MCF 10A (cell line): ENCODE data around the gene CABLES2. TPM values are rescaled to one million over a fixed set of nuclear protein-coding genes. Genes with fewer than 3 reads are reported as not detected.

ENCODE experiments used
- BruUV-seq: library from RNA; stranded (reverse); fragments of 400-500 nt; replicated peaks from 2 replicates; lab custom pipeline; 2021; lab: Mats Ljungman, UMichigan
- CTCF ChIA-PET: fragments of 300-600 bp; sonication (Branson Sonifier 250); formaldehyde crosslinking; extraction: SDS; loops from one replicate; lab custom pipeline; 2021; ENCODE audit warnings: antibody characterized with exemption, inconsistent platforms; lab: Yijun Ruan, JAX
- POLR2A ChIA-PET: fragments of 300-600, 350-650 bp; sonication (Branson Sonifier 250); formaldehyde crosslinking; extraction: SDS; loops from one replicate; lab custom pipeline; 2020; ENCODE audit warnings: antibody characterized with exemption, inconsistent platforms; lab: Yijun Ruan, JAX
- DNase-seq: peaks from one replicate; pipeline ENCODE4 v3.0.0-alpha.2; 2018; ENCODE audit not compliant: unreplicated experiment
- H3K27ac Mint-ChIP-seq: one replicate; pipeline ENCODE4 v1.8.0; 2022; ENCODE audit warnings: mild to moderate bottlenecking, low read depth, mixed read lengths; ENCODE audit not compliant: unreplicated experiment
- H3K27me3 Mint-ChIP-seq: one replicate; pipeline ENCODE4 v1.8.0; 2022; ENCODE audit warnings: mixed read lengths; ENCODE audit not compliant: insufficient read depth, unreplicated experiment
- H3K36me3 Mint-ChIP-seq: one replicate; pipeline ENCODE4 v1.8.0; 2022; ENCODE audit warnings: mild to moderate bottlenecking, moderate library complexity, mixed read lengths; ENCODE audit not compliant: insufficient read depth, unreplicated experiment
- H3K4me1 Mint-ChIP-seq: one replicate; pipeline ENCODE4 v1.8.0; 2022; ENCODE audit warnings: mixed read lengths; ENCODE audit not compliant: insufficient read depth, unreplicated experiment
- H3K4me3 Mint-ChIP-seq: one replicate; pipeline ENCODE4 v1.8.0; 2022; ENCODE audit warnings: mild to moderate bottlenecking, moderate library complexity, mixed read lengths; ENCODE audit not compliant: unreplicated experiment
- H3K9me3 Mint-ChIP-seq: one replicate; pipeline ENCODE4 v1.8.0; 2022; ENCODE audit warnings: mixed read lengths; ENCODE audit not compliant: unreplicated experiment
- intact Hi-C: fragments of 100-400 bp; cut with micrococcal nuclease; formaldehyde crosslinking; loops from 2 replicates; pipeline ENCODE4 v1.14.1; 2022
- total RNA-seq: library from RNA; stranded (reverse); gene quantifications from 2 replicates; pipeline ENCODE4 v1.2.3, GENCODE V29; 2022
- TF ChIP-seq, protein P1 (sequence below): fragments of 200-600 bp; IDR thresholded peaks from one replicate; pipeline ENCODE4 v1.8.0; 2022; ENCODE audit warnings: antibody characterized with exemption, mild to moderate bottlenecking; ENCODE audit not compliant: unreplicated experiment

The CABLES2 gene
- total RNA-seq, 1 experiment from 2014 or later = 1.5 TPM

DNA sequence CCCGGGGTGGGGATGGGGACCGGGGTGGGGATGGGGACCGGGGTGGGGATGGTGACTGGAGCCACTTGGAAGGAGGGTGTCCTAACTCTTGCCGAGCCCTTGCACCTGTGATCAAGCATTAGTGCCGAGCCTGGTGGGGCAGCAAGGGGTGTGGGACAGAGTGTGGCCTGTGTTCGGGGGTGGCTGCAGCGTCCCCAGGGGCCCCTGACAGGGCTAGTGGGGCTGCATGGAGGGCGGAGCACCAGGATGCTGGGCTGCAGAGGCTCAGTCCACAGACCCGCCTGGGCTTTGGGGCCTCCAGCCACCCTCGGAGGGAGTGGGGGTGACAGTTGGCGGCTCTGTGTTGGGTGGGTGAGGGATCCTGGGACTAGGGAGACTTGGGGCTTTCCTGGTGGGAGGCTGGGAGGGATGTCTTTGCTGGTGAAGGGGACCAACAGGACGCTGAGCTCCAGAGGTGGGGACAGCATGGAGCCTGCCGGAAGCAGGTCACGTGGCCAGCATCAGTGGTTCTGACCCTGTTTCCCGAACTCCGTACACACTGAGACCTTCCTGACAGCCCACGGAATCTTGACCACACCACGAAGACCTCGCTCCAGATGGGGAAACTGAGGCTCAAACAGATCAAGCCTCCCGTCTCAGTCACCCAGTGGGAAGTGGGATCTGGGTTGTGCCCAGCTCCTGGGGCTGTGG is 15.7 kb upstream of the CABLES2 start:
- Mint-ChIP-seq H3K27ac (no peak overlapping the region), H3K4me1 (no peaks in the 10 kb centered on the region)

DNA sequence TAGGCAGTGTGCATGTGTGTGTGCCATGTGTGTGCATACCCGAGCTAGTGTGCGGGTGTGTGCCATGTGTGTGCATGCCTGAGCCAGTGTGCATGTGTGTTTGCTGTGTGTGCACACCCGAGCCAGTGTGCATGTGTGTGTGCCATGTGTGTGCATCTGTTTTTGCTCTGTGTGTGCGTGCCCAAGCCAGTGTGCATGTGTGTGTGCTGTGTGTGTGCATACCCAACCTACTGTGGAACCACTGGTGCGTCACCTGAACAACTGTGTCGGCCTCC is 14.6 kb upstream of the CABLES2 start:
- Mint-ChIP-seq H3K4me1 (no peaks in the 10 kb centered on the region), H3K9me3 (no peaks in the 10 kb centered on the region), H3K4me3 (no peak overlapping the region), H3K27me3 (peaks cover 11% of the 10 kb centered on the region), H3K36me3 (no peaks in the 10 kb centered on the region), H3K27ac (no peak overlapping the region)
- CTCF ChIA-PET = no interaction called here
- TF ChIP-seq, protein P1, sequence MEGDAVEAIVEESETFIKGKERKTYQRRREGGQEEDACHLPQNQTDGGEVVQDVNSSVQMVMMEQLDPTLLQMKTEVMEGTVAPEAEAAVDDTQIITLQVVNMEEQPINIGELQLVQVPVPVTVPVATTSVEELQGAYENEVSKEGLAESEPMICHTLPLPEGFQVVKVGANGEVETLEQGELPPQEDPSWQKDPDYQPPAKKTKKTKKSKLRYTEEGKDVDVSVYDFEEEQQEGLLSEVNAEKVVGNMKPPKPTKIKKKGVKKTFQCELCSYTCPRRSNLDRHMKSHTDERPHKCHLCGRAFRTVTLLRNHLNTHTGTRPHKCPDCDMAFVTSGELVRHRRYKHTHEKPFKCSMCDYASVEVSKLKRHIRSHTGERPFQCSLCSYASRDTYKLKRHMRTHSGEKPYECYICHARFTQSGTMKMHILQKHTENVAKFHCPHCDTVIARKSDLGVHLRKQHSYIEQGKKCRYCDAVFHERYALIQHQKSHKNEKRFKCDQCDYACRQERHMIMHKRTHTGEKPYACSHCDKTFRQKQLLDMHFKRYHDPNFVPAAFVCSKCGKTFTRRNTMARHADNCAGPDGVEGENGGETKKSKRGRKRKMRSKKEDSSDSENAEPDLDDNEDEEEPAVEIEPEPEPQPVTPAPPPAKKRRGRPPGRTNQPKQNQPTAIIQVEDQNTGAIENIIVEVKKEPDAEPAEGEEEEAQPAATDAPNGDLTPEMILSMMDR = no peak
- no peak for DNase-seq
- intact Hi-C loops = no loop called here
- POLR2A ChIA-PET = no interaction called here
- no TSS peak for BruUV-seq

More for the DNA sequence above, 15.7 kb upstream of the CABLES2 start:
- POLR2A ChIA-PET = no interaction called here
- CTCF ChIA-PET = no interaction called here
- intact Hi-C loops = no loop called here
- DNase-seq = no peak
- Mint-ChIP-seq H3K4me3 (no peak overlapping the region), H3K36me3 (no peaks in the 10 kb centered on the region), H3K9me3 (no peaks in the 10 kb centered on the region), H3K27me3 (peaks cover 11% of the 10 kb centered on the region)
- TF ChIP-seq, protein P1 = no peak
- BruUV-seq = no TSS peak

DNA sequence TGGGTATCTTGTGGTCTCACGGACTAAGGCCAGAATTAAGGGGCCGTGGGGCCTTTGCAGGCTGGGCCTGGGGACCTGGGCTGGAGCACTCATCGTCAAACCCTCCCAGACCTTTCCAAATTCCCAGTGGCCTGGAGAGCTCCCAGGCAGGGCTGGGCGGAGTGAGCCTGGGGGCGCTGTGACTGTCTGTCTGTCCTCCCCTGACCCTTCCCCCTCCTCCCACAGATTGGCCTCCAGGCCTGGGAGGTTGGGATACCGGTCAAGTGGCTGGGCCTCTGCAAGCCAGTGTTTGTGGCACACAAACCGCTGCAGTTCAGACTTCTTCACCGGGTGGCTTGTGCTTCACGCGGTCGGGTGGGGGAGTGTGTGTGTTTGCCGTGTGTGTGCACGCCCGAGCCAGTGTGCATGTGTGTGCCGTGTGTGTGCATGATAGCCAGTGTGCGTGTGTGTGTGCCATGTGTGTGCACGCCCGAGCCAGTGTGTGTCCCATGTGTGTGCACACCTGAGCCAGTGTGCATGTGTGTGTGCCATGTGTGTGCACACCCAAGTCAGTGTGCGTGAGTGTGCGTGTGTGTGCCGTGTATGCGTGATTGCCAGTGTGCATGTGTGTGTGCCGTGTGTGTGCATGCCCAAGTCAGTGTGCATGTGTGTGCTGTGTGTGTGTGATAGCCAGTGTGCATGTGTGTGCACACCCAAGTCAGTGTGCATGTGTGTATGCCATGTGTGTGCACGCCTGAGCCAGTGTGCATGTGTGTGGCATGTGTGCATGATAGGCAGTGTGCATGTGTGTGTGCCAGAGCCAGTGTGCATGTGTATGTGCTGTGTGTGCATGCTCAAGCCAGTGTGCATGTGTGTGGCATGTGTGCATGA is 14.0 kb upstream of the CABLES2 start:
- Mint-ChIP-seq H3K4me3 (no peak overlapping the region), H3K27ac (no peak overlapping the region), H3K9me3 (no peaks in the 10 kb centered on the region), H3K36me3 (no peaks in the 10 kb centered on the region), H3K27me3 (peaks cover 11% of the 10 kb centered on the region), H3K4me1 (no peaks in the 10 kb centered on the region)
- DNase-seq = no peak
- intact Hi-C loops = no loop called here
- CTCF ChIA-PET = interaction anchor here (0.7 to 1.1 kb wide), 2 partner anchors 26 to 38 kb away, joined by 3 read pairs; no protein-coding TSS in a partner anchor
- POLR2A ChIA-PET = no interaction called here
- no TSS peak for BruUV-seq
- TF ChIP-seq, protein P1 = no peak

DNA sequence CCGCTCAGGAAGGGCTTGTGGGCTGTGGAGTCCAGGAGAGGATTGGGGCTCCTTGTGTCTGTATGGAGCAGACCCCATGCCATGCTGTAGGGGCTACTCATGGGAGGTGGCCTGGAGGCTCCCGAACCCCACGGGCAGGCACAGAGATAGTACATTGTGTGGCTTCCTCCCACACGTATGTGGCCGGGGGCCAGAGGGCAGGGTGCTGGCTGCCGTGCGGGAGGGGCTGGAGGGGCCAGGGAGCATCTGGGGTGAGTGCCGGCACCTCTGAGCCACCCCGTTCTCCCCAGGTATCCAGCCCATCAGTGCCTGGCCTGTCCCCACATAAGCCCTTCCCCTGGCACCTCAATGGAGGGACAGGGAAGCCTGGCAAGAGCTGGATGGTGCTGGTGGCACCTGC is 12.7 kb upstream of the CABLES2 start:
- no peaks in the 10 kb centered on the region for H3K4me1 Mint-ChIP-seq
- TF ChIP-seq, protein P1 = no peak
- H3K9me3 Mint-ChIP-seq = no peaks in the 10 kb centered on the region
- H3K27ac Mint-ChIP-seq = no peak overlapping the region
- ChIA-PET CTCF (interaction anchor here (0.6 to 2.1 kb wide), 4 partner anchors 10 to 80 kb away, joined by 3 to 13 read pairs (median 3); no protein-coding TSS in a partner anchor), POLR2A (no interaction called here)
- H3K27me3 Mint-ChIP-seq = peaks cover 11% of the 10 kb centered on the region
- no peak overlapping the region for H3K4me3 Mint-ChIP-seq
- intact Hi-C loops = no loop called here
- no peaks in the 10 kb centered on the region for H3K36me3 Mint-ChIP-seq
- DNase-seq = no peak
- BruUV-seq = no TSS peak
